GM12864 (cell line): ENCODE results near the gene EHBP1.

Experiments
- DNase-seq: peaks from one replicate; pipeline ENCODE4 v3.0.0-alpha.2; 2011; ENCODE audit warnings: low read depth
- H3K4me3 ChIP-seq: 2 replicates; pipeline ENCODE4 v1.5.1; 2011; ENCODE audit warnings: mild to moderate bottlenecking, low read depth, low read length, control low read depth
- TF ChIP-seq, protein P1 (sequence below): IDR thresholded peaks from 2 replicates; pipeline ENCODE4 v1.5.1; 2011; ENCODE audit warnings: low read depth, mild to moderate bottlenecking, moderate library complexity, low read length, control low read depth, inconsistent platforms; ENCODE audit errors: missing control alignments

Gene EHBP1

GRCh38 chr2:63049211-63049969, 343.9 kb downstream of the EHBP1 start:
- peak overlapping the region; percentile 66 for H3K4me3 ChIP-seq
- no peak for DNase-seq
- TF ChIP-seq, protein P1, sequence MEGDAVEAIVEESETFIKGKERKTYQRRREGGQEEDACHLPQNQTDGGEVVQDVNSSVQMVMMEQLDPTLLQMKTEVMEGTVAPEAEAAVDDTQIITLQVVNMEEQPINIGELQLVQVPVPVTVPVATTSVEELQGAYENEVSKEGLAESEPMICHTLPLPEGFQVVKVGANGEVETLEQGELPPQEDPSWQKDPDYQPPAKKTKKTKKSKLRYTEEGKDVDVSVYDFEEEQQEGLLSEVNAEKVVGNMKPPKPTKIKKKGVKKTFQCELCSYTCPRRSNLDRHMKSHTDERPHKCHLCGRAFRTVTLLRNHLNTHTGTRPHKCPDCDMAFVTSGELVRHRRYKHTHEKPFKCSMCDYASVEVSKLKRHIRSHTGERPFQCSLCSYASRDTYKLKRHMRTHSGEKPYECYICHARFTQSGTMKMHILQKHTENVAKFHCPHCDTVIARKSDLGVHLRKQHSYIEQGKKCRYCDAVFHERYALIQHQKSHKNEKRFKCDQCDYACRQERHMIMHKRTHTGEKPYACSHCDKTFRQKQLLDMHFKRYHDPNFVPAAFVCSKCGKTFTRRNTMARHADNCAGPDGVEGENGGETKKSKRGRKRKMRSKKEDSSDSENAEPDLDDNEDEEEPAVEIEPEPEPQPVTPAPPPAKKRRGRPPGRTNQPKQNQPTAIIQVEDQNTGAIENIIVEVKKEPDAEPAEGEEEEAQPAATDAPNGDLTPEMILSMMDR, result no peak

GRCh38 chr2:63049970-63050333, 344.4 kb downstream of the EHBP1 start:
- DNase-seq, result no peak

GRCh38 chr2:63050334-63051041, 345.0 kb downstream of the EHBP1 start, which contains the start of gene OTX1:
TSS of gene OTX1 (plus strand) at chr2:63050830. CDS start at chr2:63052991, 2,161 bp downstream.
- TF ChIP-seq, protein P1, result no peak
- peak; percentile 34 for DNase-seq
- peak within 1 kb of the TSS; percentile 66 for H3K4me3 ChIP-seq

More at GRCh38 chr2:63049970-63050333, 344.4 kb downstream of the EHBP1 start:
- TF ChIP-seq, protein P1, result no peak
- H3K4me3 ChIP-seq, result peak overlapping the region; percentile 66

DNA sequence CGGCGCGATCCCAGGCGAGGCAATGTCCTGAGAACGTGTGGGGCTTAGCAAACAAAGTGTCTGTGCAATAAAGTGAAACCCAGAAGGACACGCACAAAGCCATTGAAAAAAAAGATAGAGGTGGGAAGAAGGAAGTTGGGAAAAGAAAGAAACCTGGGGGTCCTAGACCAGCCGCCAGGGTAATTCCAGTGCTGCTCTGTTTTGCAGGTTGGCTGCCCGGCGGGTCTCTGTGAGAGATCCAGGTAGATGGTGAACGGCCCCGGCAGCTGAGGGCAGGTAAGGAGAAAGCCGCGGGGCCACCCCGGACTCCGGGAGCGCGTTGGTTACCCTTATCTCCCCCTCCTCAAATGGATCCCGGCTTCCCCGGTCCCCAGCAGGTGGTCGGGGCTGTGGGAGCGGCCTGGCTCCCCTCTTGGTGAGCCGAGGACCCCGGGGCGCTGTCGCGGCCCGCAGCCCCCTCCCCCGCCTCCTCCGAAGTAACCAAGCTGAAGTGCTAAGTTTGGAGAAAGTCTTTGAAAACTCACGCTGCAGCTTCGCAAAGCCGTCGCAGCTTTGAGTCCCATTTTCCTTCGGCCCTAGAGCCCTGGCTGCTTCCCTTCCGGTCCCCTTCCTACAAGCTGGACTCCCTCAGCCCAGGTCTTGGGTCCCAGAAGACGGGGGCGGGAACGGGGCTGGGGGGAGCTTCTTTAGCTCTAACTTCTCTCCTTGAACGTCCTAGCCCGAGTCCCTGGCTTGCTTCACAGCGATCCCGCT, 345.7 kb downstream of the EHBP1 start:
- DNase-seq, result no peak
- TF ChIP-seq, protein P1, result no peak
- H3K4me3 ChIP-seq, result peak overlapping the region; percentile 64

GRCh38 chr2:63051795-63052333, 346.4 kb downstream of the EHBP1 start:
- H3K4me3 ChIP-seq, result no peak overlapping the region
- TF ChIP-seq, protein P1, result no peak
- no peak for DNase-seq

GRCh38 chr2:63052411-63053080, 347.0 kb downstream of the EHBP1 start:
- DNase-seq, result no peak
- no peak overlapping the region for H3K4me3 ChIP-seq
- TF ChIP-seq, protein P1, result no peak
